Suppressor macrophage treated with lipopolysaccharide for 4 hours (primary cell): ENCODE measurements around the gene IL1RAP.

Experiments
- DNase-seq: peaks from one replicate; pipeline ENCODE4 v3.0.0-alpha.2; 2020

Gene IL1RAP

DNA sequence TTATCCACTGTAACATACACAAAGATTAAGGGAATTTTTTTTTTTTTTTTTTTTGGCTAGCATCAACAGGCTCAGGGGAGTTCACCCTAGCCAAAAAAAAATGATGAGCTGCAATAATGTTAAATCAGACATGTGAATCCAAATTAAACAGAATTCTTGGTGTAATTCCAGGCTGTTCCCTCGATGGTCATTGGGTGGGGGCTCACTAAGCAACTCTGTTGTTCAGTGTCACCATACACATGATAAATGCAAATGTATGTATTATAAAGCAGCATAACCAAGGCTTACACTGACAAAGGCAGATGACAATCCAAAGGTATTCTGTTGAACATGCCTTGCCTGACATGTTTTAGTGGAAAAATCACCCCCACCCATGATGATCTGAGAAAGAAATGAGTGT, 29.0 kb downstream of the IL1RAP start:
- DNase-seq: no peak

GRCh38 chr3:190543671-190544070, 29.8 kb downstream of the IL1RAP start:
- DNase-seq: no peak

DNA sequence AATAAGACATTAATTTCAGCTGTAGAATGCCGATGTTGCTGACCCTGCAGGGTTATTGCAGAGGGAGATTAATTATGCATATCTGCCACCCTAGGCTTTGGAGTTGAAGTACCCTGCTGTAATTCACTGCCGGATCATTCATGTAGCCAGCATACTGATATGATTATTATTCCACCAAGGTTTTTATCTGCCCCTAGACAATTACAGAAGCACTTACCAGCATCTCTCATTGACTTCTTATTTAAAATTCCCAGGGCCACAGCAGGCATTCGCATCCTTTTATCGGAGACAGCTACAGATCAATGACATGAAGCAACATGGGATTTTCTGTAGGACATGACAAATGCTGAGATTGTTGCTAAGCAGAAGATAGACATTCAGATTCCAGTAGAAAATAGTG, 31.3 kb downstream of the IL1RAP start:
- no peak for DNase-seq

DNA sequence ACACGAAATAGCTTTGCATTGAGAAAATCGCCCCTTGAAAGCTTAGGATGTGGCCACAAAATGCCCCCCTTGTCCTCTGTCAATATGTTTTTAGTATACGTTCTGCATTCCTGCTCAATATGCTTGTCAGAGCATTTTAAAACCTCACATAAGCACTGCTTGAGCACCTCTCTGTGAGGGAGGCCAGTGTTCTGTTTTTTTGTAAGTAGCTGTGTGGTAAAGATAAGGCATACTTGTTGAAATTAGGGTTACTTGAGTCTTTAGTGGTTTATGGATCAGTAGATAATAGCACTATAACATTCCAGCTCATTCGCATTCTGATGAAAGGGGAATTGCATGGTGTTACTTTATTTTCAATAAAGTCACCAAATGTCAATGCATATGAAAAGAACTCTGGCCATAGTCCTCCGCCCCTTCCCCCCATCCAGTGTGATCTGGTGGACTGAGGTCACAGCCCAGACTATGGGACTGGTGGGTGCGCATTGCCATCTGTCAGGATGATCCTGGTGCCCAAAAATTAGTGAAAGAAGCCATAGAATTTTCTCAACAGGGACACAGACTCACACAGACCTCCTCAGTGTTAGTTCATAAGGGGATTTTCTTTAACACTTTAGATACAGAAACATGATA, 33.1 kb downstream of the IL1RAP start:
- DNase-seq: no peak

- no peak for DNase-seq
Observed at GRCh38 chr3:190548031-190548656, 34.3 kb downstream of the IL1RAP start.

GRCh38 chr3:190552021-190552420, 38.1 kb downstream of the IL1RAP start:
- DNase-seq: no peak

GRCh38 chr3:190552969-190553759, 39.3 kb downstream of the IL1RAP start:
- DNase-seq: no peak

- DNase-seq: no peak
Observed at GRCh38 chr3:190554197-190554596, 40.3 kb downstream of the IL1RAP start.

GRCh38 chr3:190556351-190556750, 42.5 kb downstream of the IL1RAP start:
- DNase-seq: peak; percentile 62

- DNase-seq: no peak
Observed at GRCh38 chr3:190557296-190557695, 43.4 kb downstream of the IL1RAP start.

- no peak for DNase-seq
Observed at GRCh38 chr3:190558316-190558715, 44.4 kb downstream of the IL1RAP start.

DNA sequence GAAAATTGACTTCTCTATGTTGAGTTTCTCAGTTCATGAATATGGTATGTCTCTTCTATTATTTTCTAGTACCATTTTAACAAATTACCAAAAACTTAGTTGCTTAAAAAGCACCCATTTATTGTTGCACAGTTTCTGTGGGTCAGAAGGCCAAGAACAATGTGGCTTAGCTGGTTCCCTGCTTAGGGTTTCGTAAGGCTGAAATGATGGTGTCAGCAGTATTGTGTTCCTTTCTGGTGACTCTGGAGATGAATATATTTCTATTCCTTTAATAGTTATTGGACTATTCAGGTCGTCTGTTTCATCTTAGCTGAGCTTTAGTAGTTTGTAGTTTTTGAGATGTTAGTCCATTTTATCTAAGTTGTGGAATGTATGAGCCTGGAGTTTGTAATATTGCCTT, 44.9 kb downstream of the IL1RAP start:
- DNase-seq: peak; percentile 48

DNA sequence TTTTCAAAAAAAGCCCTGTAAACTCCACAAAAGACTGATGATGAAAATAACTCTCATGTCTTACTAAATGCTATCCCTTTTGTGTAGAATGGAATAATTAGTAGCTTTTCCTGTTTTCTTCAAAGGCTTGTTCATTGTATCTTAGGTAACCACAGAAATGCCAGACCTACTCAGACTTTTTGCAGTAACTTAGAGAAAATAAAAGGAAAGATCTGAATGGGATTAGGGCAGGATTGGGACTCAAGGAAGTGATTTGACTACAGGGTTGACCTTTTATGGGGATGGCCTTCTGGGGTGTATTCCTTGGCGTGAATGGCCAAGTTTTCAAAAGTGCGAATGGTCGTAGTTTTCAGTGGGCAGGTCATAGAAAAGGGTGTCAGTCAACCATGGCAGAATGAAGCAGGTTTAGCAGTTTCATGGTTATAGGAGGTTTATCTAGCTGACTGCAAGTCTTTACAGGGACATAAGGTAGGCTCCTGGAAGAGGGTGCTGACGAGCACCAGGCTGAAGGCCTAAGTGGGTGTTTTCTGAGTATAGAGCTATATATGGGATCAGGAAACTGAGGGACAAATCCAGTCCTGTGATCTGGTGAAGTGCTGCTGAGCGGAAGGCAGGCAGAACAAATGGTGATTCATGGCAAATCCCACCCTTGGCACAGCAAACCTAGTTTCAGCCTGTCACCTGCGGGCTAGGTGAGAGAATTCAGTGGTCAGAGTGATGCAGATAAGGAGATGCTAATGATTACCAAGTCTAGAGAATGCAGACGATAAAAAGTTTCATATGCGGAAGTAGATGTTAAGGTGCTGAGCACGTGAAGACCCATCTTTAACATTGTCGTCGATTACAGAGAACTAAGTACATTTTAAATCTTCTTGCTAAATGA, 46.4 kb downstream of the IL1RAP start:
- DNase-seq: no peak

GRCh38 chr3:190562866-190563510, 49.1 kb downstream of the IL1RAP start:
- no peak for DNase-seq

DNA sequence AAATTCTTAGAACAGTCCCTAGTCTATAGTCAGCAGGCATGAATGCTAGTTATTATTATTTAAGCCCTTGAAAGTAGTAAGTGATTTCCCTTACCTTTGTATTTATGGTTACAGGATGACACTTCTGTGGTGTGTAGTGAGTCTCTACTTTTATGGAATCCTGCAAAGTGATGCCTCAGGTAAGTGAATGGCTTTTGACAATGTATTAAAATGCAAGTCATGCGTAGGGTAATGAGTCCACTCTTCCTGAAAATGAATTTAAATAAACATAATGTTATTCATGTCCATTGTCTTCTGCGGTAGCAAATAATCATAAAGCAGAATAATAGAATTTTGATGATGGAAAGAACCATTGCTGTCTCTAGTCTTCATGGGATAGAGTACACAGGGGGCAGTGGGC, 50.3 kb downstream of the IL1RAP start:
- DNase-seq: no peak

- peak; percentile 99 for DNase-seq
Observed at GRCh38 chr3:190566043-190566933, 52.4 kb downstream of the IL1RAP start.

GRCh38 chr3:190568036-190568435, 54.2 kb downstream of the IL1RAP start:
- DNase-seq: no peak

- no peak for DNase-seq
Observed at GRCh38 chr3:190574473-190574872, 60.6 kb downstream of the IL1RAP start.

DNA sequence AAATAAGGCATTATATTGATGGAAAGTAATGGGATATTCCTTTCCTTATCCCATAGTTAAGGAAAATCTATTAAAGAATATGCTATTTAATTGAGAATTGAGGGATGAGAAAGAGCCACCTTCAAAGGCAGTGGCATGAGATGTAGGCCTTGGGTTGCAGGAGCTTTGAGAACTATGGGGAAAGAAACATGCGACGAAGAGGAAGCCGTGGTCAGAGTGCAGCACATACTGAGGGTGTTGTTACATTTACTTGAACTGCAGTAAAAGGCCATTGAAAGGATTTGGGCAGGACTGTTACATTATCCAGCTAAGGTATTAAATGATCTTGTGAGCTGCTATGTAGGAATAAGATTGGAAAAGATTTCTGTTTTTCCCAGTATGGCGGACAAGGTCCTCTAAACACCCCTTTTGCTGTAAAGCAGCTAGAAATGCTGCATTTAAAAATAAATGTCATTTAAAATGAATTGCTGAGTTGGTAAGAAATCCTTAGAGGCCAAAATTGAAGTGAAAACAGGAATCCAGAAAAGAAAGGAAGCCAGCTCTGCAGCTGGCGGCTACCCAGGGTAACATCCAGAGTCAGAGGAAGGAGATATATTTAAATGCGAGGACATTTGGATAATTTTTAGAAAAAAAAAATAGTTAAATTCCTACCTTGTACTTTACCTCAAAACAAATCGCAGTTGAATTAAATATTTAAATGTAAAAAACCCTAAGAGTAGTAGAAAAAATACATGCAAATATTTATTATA, 61.7 kb downstream of the IL1RAP start:
- DNase-seq: peak; percentile 17

GRCh38 chr3:190577225-190577624, 63.3 kb downstream of the IL1RAP start:
- no peak for DNase-seq
